ENCODE results near the gene LHX3. TPM values are rescaled to one million over a fixed set of nuclear protein-coding genes. Genes with fewer than 3 reads are reported as not detected.
A peak's percentile ranks its signal among the peaks of the same experiment; 100 is the strongest.

The LHX3 gene
- total RNA-seq, 1 donor from 2014 or later: not detected

- Histone ChIP-seq H3K79me2 (ENCODE audit: low read depth) (peaks cover 2% of the 10 kb centered on the region), H3K4me1 (no peaks in the 10 kb centered on the region), H3K9me3 (ENCODE audit: low read depth) (no peaks in the 10 kb centered on the region), H3K27ac (no peak overlapping the region), H3K36me3 (no peaks in the 10 kb centered on the region), H3F3A (ENCODE audit: low read depth) (peaks cover 2% of the 10 kb centered on the region), H3K4me3 (no peak overlapping the region), H4K20me1 (ENCODE audit: low read depth) (peaks cover 42% of the 10 kb centered on the region), H3K27me3 (no peaks in the 10 kb centered on the region), H3K4me2 (no peak overlapping the region), H3K9ac (no peak overlapping the region), H2AFZ (replicated peaks) (no peak overlapping the region)
- Mint-ChIP-seq H3K27ac (no peak overlapping the region), H3K36me3 (peaks cover 9% of the 10 kb centered on the region), H3K27me3 (ENCODE audit: insufficient read depth, low read depth) (no peaks in the 10 kb centered on the region), H3K4me3 (no peak overlapping the region), H3K9me3 (no peaks in the 10 kb centered on the region), H3K4me1 (peaks cover 3% of the 10 kb centered on the region)
- TF ChIP-seq CTCF (IDR thresholded peaks at IDR 0.05): no peak
- TF ChIP-seq EZH2phosphoT487 (IDR thresholded peaks at IDR 0.05): no peak
- no peak for TF ChIP-seq EZH2 (IDR thresholded peaks at IDR 0.05)
- no peak for DNase-seq (ENCODE audit: low spot score)
These were observed 15.2 kb upstream of the LHX3 start for GRCh38 chr9:136220017-136220729.

- no peak overlapping the region for H2AFZ ChIP-seq (replicated peaks)
- H3K27me3 ChIP-seq: no peaks in the 10 kb centered on the region
- DNase-seq (ENCODE audit: low spot score): no peak
- no peak overlapping the region for H3K27ac ChIP-seq
- peaks cover 13% of the 10 kb centered on the region for H3K36me3 Mint-ChIP-seq
- no peak overlapping the region for H3K27ac Mint-ChIP-seq
- H3K4me1 ChIP-seq: no peaks in the 10 kb centered on the region
- no peak overlapping the region for H3K4me3 Mint-ChIP-seq
- H3F3A ChIP-seq (ENCODE audit: low read depth): no peaks in the 10 kb centered on the region
- no peaks in the 10 kb centered on the region for H3K9me3 ChIP-seq (ENCODE audit: low read depth)
- no peaks in the 10 kb centered on the region for H3K79me2 ChIP-seq (ENCODE audit: low read depth)
- H3K27me3 Mint-ChIP-seq (ENCODE audit: insufficient read depth, low read depth): no peaks in the 10 kb centered on the region
- H3K9me3 Mint-ChIP-seq: no peaks in the 10 kb centered on the region
- H3K36me3 ChIP-seq: no peaks in the 10 kb centered on the region
- peaks cover 3% of the 10 kb centered on the region for H3K4me1 Mint-ChIP-seq
- no peak overlapping the region for H3K9ac ChIP-seq
- H4K20me1 ChIP-seq (ENCODE audit: low read depth): peaks cover 35% of the 10 kb centered on the region
- no peak overlapping the region for H3K4me3 ChIP-seq
- no peak for TF ChIP-seq EZH2phosphoT487 (IDR thresholded peaks at IDR 0.05)
- no peak overlapping the region for H3K4me2 ChIP-seq
These were observed 14.3 kb upstream of the LHX3 start for GRCh38 chr9:136219276-136219675.

GRCh38 chr9:136218673-136219072 is 13.7 kb upstream of the LHX3 start:
- no peak overlapping the region for H3K27ac ChIP-seq
- H3K9me3 Mint-ChIP-seq: no peaks in the 10 kb centered on the region
- H3K9me3 ChIP-seq (ENCODE audit: low read depth): no peaks in the 10 kb centered on the region
- DNase-seq (ENCODE audit: low spot score): no peak
- no peaks in the 10 kb centered on the region for H3K4me1 ChIP-seq
- no peak overlapping the region for H3K9ac ChIP-seq
- no peaks in the 10 kb centered on the region for H3K27me3 ChIP-seq
- peaks cover 3% of the 10 kb centered on the region for H3K36me3 ChIP-seq
- H3K27ac Mint-ChIP-seq: no peak overlapping the region
- peaks cover 3% of the 10 kb centered on the region for H3K4me1 Mint-ChIP-seq
- H3K4me3 ChIP-seq: no peak overlapping the region
- H4K20me1 ChIP-seq (ENCODE audit: low read depth): peaks cover 32% of the 10 kb centered on the region
- H3K79me2 ChIP-seq (ENCODE audit: low read depth): no peaks in the 10 kb centered on the region
- peak; percentile 38 for TF ChIP-seq CTCF (IDR thresholded peaks at IDR 0.05)
- no peak for TF ChIP-seq EZH2 (IDR thresholded peaks at IDR 0.05)
- H2AFZ ChIP-seq (replicated peaks): no peak overlapping the region
- no peaks in the 10 kb centered on the region for H3F3A ChIP-seq (ENCODE audit: low read depth)
- peaks cover 16% of the 10 kb centered on the region for H3K36me3 Mint-ChIP-seq
- no peaks in the 10 kb centered on the region for H3K27me3 Mint-ChIP-seq (ENCODE audit: insufficient read depth, low read depth)
- H3K4me2 ChIP-seq: no peak overlapping the region
- H3K4me3 Mint-ChIP-seq: no peak overlapping the region

GRCh38 chr9:136218271-136218670 is 13.3 kb upstream of the LHX3 start:
- Mint-ChIP-seq H3K4me1 (peaks cover 2% of the 10 kb centered on the region), H3K27ac (no peak overlapping the region), H3K4me3 (no peak overlapping the region), H3K36me3 (peaks cover 15% of the 10 kb centered on the region), H3K27me3 (ENCODE audit: insufficient read depth, low read depth) (no peaks in the 10 kb centered on the region), H3K9me3 (no peaks in the 10 kb centered on the region)
- Histone ChIP-seq H4K20me1 (ENCODE audit: low read depth) (peaks cover 31% of the 10 kb centered on the region), H3K9me3 (ENCODE audit: low read depth) (no peaks in the 10 kb centered on the region), H3K27ac (no peak overlapping the region), H3F3A (ENCODE audit: low read depth) (no peaks in the 10 kb centered on the region), H3K4me3 (no peak overlapping the region), H3K79me2 (ENCODE audit: low read depth) (no peaks in the 10 kb centered on the region), H3K9ac (no peak overlapping the region), H2AFZ (replicated peaks) (no peak overlapping the region), H3K27me3 (no peaks in the 10 kb centered on the region), H3K4me1 (no peaks in the 10 kb centered on the region), H3K36me3 (peaks cover 3% of the 10 kb centered on the region), H3K4me2 (no peak overlapping the region)
- no peak for TF ChIP-seq EZH2 (IDR thresholded peaks at IDR 0.05)
- TF ChIP-seq CTCF (IDR thresholded peaks at IDR 0.05): no peak
- no peak for DNase-seq (ENCODE audit: low spot score)
